Gastroesophageal sphincter (tissue), 4 donors: ENCODE measurements around the gene NDUFA9. TPM values are rescaled to one million over a fixed set of nuclear protein-coding genes. Genes with fewer than 3 reads are reported as not detected.

ENCODE experiments used
- ATAC-seq: fragments of 150-250 bp; one replicate; pipeline ENCODE4 v1.9.1; 2016; ENCODE audit warnings: mild to moderate bottlenecking, moderate library complexity
- H3K27ac ChIP-seq, 4 donors: fragments of 200-600 bp; sonication (generic) in 3 of 4; 1 replicate in 3 of 4; 2 replicates in 1 of 4; pipeline ENCODE4 v1.5.1; 2016 to 2019
- H3K27me3 ChIP-seq: fragments of 200-600 bp; sonication (generic); one replicate; pipeline ENCODE4 v1.5.1; 2019
- H3K36me3 ChIP-seq, 2 donors: fragments of 200-600 bp; sonication (generic); one replicate each; pipeline ENCODE4 v1.5.1; 2019; ENCODE audit warnings: control low read depth in 1 of 2
- H3K4me1 ChIP-seq, 3 donors: fragments of 200-600 bp; sonication (generic); 1 replicate in 2 of 3; 2 replicates in 1 of 3; pipeline ENCODE4 v1.5.1; 2016 to 2019; ENCODE audit warnings: control low read depth in 2 of 3
- H3K4me3 ChIP-seq, 2 donors: fragments of 200-600 bp; sonication (generic); one replicate each; pipeline ENCODE4 v1.5.1; 2019; ENCODE audit warnings: mild to moderate bottlenecking in 1 of 2, moderate library complexity in 1 of 2
- H3K9me3 ChIP-seq, 3 donors: fragments of 200-600 bp; sonication (generic); one replicate each; pipeline ENCODE4 v1.5.1; 2017 to 2019; ENCODE audit warnings: control low read depth in 2 of 3
- CTCF ChIP-seq, 4 experiments: fragments of 200-600 bp in 2 of 4; fragments of 450-650 bp in 2 of 4; sonication (generic) in 1 of 4; IDR thresholded peaks; one replicate each; pipeline ENCODE4 v1.5.1; 2017 to 2019; ENCODE audit warnings: antibody characterized with exemption in 4 of 4, mild to moderate bottlenecking in 2 of 4, moderate library complexity in 2 of 4
- EP300 ChIP-seq: sonication (generic); formaldehyde crosslinking; IDR thresholded peaks from one replicate; pipeline ENCODE4 v1.6.1; 2017; ENCODE audit warnings: antibody characterized with exemption, mild to moderate bottlenecking
- POLR2A ChIP-seq, 2 donors: fragments of 450-650 bp; IDR thresholded peaks; one replicate each; pipeline ENCODE4 v1.6.1; 2017; ENCODE audit warnings: antibody characterized with exemption in 2 of 2, mild to moderate bottlenecking in 2 of 2, moderate library complexity in 1 of 2
- POLR2AphosphoS5 ChIP-seq: sonication (generic); formaldehyde crosslinking; IDR thresholded peaks from one replicate; pipeline ENCODE4 v1.6.1; 2017; ENCODE audit warnings: antibody characterized with exemption
- WGBS, 2 donors: methylation state at CpG; one replicate each; pipeline ENCODE4 v1.1.5; 2018; ENCODE audit warnings: low coverage in 1 of 2; 5-methylcytosine and 5-hydroxymethylcytosine counted together
- total RNA-seq, 4 donors: library from RNA; depleted of rRNA; stranded (reverse); fragments of >200 nt; gene quantifications; one replicate each; pipeline ENCODE4 v1.1.0, GENCODE V29; 2016

NDUFA9 gene
- total RNA-seq, 4 donors from 2014 or later = 33.3 to 65.8 (median 43.8) TPM

GRCh38 chr12:4626543-4626942 lies 22.4 kb upstream of the NDUFA9 start:
- no peak overlapping the region for H3K27ac ChIP-seq
- 79 to 84% methylated on average over 2 to 4 of the region's 5 CpGs for WGBS, 2 donors
- peaks cover 27% of the 10 kb centered on the region for H3K27me3 ChIP-seq
- ATAC-seq = no peak
- no peaks in the 10 kb centered on the region for H3K9me3 ChIP-seq
- no peak overlapping the region for H3K4me3 ChIP-seq
- H3K36me3 ChIP-seq = no peaks in the 10 kb centered on the region
- TF ChIP-seq CTCF (IDR thresholded peaks at IDR 0.05) (no peak), POLR2AphosphoS5 (no peak), POLR2A (IDR thresholded peaks at IDR 0.05) (no peak), EP300 (no peak)
- H3K4me1 ChIP-seq = no peaks in the 10 kb centered on the region

GRCh38 chr12:4628406-4628805 lies 20.5 kb upstream of the NDUFA9 start:
- H3K4me1 ChIP-seq = no peaks in the 10 kb centered on the region
- no peaks in the 10 kb centered on the region for H3K36me3 ChIP-seq
- H3K4me3 ChIP-seq = no peak overlapping the region
- ATAC-seq = no peak
- WGBS, 2 donors = 91 to 98% methylated on average over 4 to 7 of the region's 10 CpGs
- no peaks in the 10 kb centered on the region for H3K9me3 ChIP-seq
- peaks cover 27% of the 10 kb centered on the region for H3K27me3 ChIP-seq
- no peak overlapping the region for H3K27ac ChIP-seq
- TF ChIP-seq POLR2AphosphoS5 (no peak), POLR2A (IDR thresholded peaks at IDR 0.05) (no peak), CTCF (IDR thresholded peaks at IDR 0.05) (no peak), EP300 (no peak)

DNA sequence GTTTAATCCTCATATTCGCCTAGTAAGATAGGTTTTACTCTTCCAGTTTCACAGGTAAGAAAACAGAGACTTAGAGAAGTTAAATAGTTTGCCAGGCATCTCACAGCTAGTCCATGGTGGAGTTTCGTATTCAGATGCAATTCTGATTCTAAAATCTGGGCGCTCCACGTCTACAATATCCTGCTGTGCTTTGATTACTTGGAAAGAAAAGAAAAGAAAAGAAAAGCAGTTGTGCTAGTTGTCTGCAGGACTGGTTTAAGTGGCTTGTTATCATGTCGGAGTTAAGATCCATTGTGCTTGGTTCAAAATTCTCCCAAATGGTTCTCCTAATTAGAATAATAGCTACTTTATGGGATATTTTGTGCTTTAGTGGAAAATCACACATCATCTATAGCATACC lies 18.7 kb upstream of the NDUFA9 start:
- TF ChIP-seq EP300 (no peak), POLR2AphosphoS5 (no peak), POLR2A (IDR thresholded peaks at IDR 0.05) (no peak), CTCF (IDR thresholded peaks at IDR 0.05) (no peak)
- Histone ChIP-seq H3K9me3 (no peaks in the 10 kb centered on the region), H3K27ac (no peak overlapping the region), H3K4me1 (no peaks in the 10 kb centered on the region), H3K27me3 (peaks cover 27% of the 10 kb centered on the region), H3K4me3 (no peak overlapping the region), H3K36me3 (no peaks in the 10 kb centered on the region)
- 44 to 50% methylated on average over 5 of the region's 5 CpGs for WGBS, 2 donors
- no peak for ATAC-seq

- no peak overlapping the region for H3K27ac ChIP-seq
- ATAC-seq = no peak
- H3K27me3 ChIP-seq = no peaks in the 10 kb centered on the region
- no peak for TF ChIP-seq POLR2AphosphoS5
- TF ChIP-seq POLR2A (IDR thresholded peaks at IDR 0.05) = no peak
- TF ChIP-seq CTCF (IDR thresholded peaks at IDR 0.05) = no peak
- TF ChIP-seq EP300 = no peak
- H3K36me3 ChIP-seq = no peaks in the 10 kb centered on the region
- H3K4me3 ChIP-seq = no peak overlapping the region
- 77 to 79% methylated on average over 6 of the region's 6 CpGs for WGBS, 2 donors
- peaks cover 0 to 9% (median 5%) of the 10 kb centered on the region in 3 donors for H3K4me1 ChIP-seq
- H3K9me3 ChIP-seq = no peaks in the 10 kb centered on the region
Observed at GRCh38 chr12:4643747-4644146, 5.2 kb upstream of the NDUFA9 start.

DNA sequence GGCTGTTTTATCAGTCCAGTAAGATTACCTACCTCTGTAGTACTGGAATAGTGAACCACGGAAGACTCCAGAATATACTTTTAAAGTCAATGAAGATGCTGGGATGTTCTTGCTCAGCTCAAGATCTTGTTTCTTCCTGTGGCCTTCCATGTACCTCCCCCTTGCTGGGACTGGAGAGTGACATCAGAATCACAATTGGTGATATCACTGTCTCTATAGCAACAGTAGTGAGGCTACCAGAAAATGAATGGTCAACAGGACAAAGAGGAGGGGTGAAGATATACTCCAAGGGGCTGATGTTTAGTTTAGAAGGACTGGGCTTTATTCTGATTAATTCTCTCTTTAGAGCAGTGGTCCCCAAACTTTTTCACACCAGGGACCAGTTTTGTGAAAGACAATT lies 3.9 kb upstream of the NDUFA9 start:
- no peaks in the 10 kb centered on the region for H3K27me3 ChIP-seq
- H3K27ac ChIP-seq = no peak overlapping the region

More for the DNA sequence above, 3.9 kb upstream of the NDUFA9 start:
- Histone ChIP-seq H3K4me1 (peaks cover 3 to 15% (median 10%) of the 10 kb centered on the region in 3 donors), H3K9me3 (no peaks in the 10 kb centered on the region), H3K4me3 (no peak overlapping the region), H3K36me3 (no peaks in the 10 kb centered on the region)
- TF ChIP-seq POLR2AphosphoS5 = no peak
- no peak for TF ChIP-seq CTCF (IDR thresholded peaks at IDR 0.05)
- 73 to 89% methylated on average over 1 of the region's 1 CpG for WGBS, 2 donors
- no peak for ATAC-seq
